GM12874 (cell line): Measurements from ENCODE around the gene DIP2C.

Experiments used
- TF ChIP-seq, protein P1 (sequence below): IDR thresholded peaks from 2 replicates; pipeline ENCODE4 v1.5.1; 2011; ENCODE audit warnings: low read depth, mild to moderate bottlenecking, control low read depth, low read length, moderate library complexity; ENCODE audit not compliant: insufficient read depth

The DIP2C gene

DNA sequence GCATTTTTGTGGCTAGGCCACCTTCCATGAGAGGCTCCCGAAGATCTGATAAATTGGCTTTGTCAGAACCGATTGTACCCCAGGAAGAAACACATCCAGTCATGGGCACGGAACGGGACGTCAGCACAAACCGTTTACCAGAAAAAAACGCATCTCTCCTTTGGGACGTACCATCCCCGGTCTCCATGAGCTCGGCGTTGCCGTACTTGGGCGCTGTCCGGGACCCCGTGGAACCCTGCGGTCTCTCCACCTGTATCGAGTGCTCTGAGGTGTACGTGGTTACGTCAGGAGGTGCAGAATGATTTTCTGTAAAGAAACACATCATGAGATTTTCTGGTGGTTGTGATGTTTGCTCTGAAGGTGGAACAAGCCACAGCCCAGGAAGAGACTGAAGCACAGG lies 270.6 kb downstream of the DIP2C start:
- TF ChIP-seq, protein P1, sequence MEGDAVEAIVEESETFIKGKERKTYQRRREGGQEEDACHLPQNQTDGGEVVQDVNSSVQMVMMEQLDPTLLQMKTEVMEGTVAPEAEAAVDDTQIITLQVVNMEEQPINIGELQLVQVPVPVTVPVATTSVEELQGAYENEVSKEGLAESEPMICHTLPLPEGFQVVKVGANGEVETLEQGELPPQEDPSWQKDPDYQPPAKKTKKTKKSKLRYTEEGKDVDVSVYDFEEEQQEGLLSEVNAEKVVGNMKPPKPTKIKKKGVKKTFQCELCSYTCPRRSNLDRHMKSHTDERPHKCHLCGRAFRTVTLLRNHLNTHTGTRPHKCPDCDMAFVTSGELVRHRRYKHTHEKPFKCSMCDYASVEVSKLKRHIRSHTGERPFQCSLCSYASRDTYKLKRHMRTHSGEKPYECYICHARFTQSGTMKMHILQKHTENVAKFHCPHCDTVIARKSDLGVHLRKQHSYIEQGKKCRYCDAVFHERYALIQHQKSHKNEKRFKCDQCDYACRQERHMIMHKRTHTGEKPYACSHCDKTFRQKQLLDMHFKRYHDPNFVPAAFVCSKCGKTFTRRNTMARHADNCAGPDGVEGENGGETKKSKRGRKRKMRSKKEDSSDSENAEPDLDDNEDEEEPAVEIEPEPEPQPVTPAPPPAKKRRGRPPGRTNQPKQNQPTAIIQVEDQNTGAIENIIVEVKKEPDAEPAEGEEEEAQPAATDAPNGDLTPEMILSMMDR, result no peak

DNA sequence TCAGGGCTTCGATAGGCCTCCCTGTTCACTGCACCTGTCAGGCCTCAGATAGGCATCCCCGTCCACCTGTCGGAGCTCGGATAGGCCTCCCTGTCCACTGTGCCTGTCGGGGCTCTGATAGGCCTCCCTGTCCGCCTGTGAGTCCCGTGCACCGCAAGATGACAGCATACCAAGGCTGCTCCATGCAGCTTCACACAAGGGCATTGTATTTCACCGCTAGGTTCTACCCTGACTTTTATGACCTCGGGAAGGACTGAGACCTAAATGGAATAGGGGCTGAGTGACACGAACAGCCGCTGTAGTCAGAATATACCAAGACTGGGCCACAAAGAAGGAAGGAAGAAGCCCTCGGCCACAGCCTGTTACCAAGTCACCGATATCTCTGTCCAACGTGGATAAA lies 271.2 kb downstream of the DIP2C start:
- TF ChIP-seq, protein P1, result no peak

DNA sequence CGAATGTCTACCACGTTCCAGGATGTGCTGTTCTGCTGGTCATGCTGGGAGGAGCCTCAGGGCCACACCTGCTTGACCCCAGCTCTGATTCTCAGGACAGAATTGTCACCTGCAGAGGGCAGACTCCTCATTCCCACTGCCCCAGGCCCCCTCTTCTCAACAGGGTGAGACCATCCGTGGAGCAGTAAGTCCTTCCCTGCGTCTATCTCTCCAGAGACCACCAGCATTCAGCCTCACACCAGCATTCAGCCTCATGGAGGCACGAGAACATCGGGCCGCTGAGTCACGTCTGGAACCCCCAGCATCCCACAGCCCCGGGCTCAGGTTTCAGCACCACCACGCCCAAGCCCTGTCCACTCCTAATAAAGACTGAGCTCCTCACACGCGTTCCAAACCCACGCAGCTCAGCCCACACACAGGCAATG lies 273.4 kb downstream of the DIP2C start:
- TF ChIP-seq, protein P1, result no peak

DNA sequence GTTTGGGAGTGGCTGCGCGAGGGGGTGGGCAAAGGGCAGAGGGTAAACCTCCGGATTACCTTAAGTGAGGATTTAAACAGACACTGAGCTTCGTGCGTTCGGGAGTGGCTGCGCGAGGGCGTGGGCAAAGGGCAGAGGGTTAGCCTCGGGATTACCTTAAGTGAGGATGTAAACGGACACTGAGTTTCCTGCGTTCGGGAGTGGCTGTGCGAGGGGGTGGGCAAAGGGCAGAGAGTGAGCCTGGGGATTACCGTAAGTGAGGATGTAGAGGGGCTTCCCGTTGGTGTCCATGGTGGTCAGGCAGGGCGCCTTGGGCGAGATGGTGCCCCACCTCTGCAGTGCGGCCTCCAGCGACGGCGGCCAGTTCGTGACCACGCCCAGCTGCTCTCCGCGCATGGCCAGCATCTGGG lies 275.8 kb downstream of the DIP2C start:
- TF ChIP-seq, protein P1, result no peak

DNA sequence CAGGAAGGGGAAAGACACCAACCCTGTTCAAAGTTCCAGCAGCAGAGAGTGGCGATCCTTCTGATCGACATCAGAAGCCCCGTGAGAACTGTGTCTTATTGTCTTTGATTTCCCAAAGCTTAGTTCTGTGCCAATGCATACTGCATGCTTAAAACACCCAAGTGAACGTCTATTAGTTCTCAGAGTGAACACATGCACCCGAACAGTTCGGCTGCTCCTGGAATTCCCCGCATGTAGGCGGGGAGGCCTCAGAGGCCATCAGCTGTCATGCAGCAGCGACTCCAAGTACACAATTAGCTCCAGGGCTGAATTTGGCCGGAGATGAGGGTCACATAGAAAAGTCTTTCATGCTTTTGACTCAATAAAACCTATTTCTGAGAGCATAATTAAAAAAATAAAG lies 277.4 kb downstream of the DIP2C start:
- TF ChIP-seq, protein P1, result no peak

DNA sequence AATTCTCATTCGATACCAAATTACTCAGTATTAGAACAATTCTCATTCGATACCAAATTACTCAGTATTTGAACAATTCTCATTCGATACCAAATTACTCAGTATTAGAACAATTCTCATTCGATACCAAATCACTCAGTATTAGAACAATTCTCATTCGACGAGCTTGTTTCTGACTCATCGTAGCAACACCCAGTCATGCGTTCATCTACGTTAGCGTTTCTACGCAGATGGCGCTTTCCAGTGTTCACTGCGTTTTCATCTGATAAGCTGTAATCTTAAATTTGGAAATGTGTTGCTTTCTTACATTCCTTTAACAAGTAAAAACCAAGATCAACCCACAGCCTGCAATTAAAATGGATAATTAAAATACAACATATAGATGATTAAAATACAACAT lies 277.9 kb downstream of the DIP2C start:
- TF ChIP-seq, protein P1, result no peak

DNA sequence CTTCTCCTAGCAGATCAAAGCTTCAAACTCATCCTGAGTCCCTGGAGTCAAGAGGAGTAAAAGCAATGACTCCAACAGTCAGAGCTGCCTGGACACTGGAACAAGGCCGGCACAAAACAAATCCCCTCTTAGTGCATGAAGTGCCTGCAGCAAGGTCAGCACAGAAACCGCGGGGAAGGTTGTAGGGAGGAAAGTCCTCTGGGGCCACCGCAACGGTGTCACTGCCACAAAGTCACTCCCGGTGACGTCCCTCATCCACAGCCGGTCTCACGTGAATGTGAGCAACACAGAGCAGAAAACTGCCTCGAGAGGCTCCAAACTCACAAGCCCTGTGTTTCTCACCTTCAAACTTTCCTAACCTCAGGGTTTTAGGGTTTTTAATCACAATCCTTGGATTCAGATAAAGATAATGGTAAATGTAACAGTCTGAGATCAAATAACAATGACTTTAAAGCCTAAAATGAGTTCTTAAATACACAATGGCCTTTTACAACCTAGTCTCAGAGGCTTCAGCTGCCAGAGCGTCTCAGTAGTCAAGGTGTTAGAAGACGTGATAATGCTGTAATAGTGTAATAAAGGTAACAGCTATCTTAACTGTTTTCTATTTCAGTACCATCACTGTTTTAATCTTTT lies 279.9 kb downstream of the DIP2C start:
- TF ChIP-seq, protein P1, result no peak
